Testis (tissue), 2 donors: ENCODE results near the gene TUFT1.

Source experiments
- CTCF ChIP-seq, 3 experiments: fragments of 450-650 bp in 2 of 3; fragments of 200-600 bp in 1 of 3; sonication (generic) in 1 of 3; IDR thresholded peaks; one replicate each; pipeline ENCODE4 v1.5.1; 2016 to 2019; ENCODE audit warnings: antibody characterized with exemption in 3 of 3, mild to moderate bottlenecking in 2 of 3, moderate library complexity in 1 of 3
- POLR2A ChIP-seq: fragments of 450-650 bp; IDR thresholded peaks from one replicate; pipeline ENCODE4 v1.6.1; 2017; ENCODE audit warnings: antibody characterized with exemption, mild to moderate bottlenecking, moderate library complexity

- no peak for TF ChIP-seq POLR2A
- no peak for TF ChIP-seq CTCF (IDR thresholded peaks at IDR 0.05)
These were observed 30.1 kb upstream of the TUFT1 start for GRCh38 chr1:151510020-151510405.
